Stimulated activated CD4-positive, alpha-beta T cell treated with anti-CD3 and anti-CD28 coated beads, Interleukin-4, amount 100 ng/mL, for 4 hours (primary cell): ENCODE results near the gene KCNN1.

Experiments used
- DNase-seq, 2 experiments: peaks; one replicate each; pipeline ENCODE4 v3.0.0-alpha.2; 2020

Gene KCNN1

GRCh38 chr19:17947815-17948513 lies 18.9 kb upstream of the KCNN1 start:
- DNase-seq = peak; percentile 95

GRCh38 chr19:17948514-17948900 lies 18.4 kb upstream of the KCNN1 start:
- no peak for DNase-seq

DNA sequence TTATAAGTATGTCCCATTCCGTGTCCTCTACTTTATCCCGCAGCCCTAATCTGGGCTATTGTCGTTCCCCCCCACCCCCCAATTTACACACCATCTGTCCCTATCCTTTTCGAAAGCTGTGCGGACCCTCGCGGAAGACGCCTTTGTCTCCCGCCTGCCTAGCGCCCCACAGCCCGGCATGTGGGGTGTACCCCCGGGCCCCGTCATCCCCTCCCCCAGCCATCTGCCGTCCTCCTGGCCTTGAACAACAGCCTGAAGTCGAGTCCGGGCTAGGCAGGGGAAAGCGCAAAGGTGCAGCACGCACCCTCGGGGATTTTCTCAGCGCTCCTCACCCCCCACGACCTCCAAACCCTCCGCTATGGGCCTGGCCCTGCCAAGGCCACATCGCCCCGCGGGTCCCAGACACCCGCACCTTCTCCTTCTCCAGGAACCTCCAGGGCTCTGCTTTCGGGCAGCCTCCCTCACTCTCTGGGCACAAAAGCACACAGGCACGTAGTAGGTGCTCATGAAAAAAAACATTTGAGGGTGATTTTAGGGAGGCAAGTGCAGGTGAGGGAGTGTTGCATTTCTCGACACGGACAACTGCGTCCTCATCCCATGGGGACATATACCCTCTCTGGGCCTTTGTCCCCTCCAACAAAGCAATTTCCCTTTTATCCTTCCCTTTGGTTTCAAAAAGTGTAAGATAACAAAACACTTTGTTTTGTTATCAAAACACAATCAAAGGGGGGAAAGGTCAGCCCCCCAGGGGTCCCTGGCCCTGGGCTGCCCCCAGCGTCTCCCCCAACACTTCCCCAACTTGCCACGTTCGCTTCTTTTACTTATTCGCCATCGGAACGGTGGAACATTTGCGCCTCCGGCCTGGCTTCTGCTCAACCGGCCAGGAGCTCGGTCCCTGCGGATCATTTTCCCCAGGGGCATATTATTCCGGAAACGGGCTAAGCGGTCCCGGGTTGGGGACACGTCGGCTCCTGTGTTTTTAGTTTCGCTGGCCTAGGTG lies 17.7 kb upstream of the KCNN1 start:
- no peak for DNase-seq

DNA sequence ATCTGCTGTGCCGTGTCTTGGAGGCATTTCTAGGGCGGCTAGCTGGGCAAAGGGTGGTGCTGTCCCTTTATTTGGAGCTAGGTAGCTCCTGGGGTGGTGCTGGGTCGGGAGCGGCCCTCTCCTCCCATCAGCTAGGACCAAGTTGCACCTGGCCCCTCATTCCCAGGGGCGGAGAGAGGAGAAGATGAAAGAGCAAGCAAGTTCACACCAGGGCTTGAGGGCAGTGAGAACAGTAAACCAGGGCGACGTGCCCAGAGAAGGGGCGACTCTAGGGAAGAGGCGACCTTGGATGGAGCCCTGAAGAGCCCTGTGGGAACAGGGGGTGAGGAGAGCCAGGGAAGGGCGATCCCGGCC lies 17.0 kb upstream of the KCNN1 start:
- DNase-seq = no peak

DNA sequence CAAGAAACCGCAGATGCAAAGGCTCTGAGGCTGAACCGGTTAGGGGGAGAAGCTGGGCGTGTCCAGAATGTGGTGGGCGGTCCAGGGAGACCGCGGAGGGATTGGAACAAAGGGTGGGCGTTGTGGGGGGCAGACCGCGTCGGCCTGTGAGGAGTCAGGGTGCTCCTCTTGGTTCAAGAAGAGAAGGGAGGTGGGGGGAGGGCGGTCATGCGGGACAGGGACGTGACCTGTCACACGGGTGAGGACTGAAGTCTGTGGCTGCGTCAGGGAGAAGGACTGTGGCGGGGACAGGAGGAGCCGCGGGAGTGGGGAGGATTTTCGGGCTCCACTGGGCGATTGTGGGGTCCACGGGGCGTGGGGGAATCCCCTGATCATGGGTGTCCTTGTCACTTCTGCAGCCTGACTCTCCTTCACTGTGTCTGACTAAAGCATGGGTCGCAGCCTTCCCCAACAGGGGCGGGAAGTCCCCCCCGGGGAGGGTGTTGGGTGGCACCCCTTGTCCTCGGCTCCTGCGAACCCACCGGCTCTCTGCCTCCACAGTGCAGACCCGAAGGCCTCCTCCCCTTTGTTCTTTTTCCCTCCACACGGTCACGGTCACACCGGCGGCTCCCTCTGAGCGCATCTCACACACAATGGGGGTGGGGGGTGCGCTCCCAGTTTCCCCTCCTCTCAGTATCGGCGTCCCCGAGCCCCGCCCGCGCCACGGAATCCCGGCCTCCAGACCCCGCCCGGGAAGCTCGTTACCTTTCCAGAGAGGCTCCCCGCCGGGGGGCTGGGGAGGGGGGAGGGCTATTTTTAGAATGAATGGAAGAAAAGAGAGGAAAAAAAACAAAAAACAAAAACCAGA lies 16.4 kb upstream of the KCNN1 start:
- DNase-seq = peak in 1 of 2 experiments; percentile 28

- DNase-seq = no peak
These were observed 15.5 kb upstream of the KCNN1 start for GRCh38 chr19:17951157-17951989.

GRCh38 chr19:17951990-17952976 lies 14.6 kb upstream of the KCNN1 start:
- DNase-seq = no peak

GRCh38 chr19:17953316-17953801 lies 13.5 kb upstream of the KCNN1 start:
- no peak for DNase-seq

DNA sequence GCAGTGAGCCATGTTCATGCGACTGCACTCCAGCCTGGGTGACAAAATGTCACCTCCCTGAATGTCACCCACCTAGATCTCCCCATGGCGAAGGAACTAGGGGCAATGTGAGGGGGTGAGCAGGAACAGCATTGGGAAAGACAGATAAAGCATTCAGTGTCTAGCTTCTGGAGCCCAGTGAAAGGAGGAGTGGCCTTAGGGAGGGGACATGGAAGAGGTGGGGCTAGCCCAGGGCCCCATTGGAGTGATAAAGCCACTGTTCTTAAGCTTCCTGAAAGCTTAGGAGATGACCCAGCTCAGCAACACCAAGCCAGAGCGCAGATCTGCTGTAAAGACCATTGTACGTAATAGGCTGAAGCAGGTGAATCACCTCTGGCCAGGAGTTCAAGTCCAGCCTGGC lies 13.0 kb upstream of the KCNN1 start:
- DNase-seq = no peak

- no peak for DNase-seq
These were observed 12.5 kb upstream of the KCNN1 start for GRCh38 chr19:17954401-17954800.

DNA sequence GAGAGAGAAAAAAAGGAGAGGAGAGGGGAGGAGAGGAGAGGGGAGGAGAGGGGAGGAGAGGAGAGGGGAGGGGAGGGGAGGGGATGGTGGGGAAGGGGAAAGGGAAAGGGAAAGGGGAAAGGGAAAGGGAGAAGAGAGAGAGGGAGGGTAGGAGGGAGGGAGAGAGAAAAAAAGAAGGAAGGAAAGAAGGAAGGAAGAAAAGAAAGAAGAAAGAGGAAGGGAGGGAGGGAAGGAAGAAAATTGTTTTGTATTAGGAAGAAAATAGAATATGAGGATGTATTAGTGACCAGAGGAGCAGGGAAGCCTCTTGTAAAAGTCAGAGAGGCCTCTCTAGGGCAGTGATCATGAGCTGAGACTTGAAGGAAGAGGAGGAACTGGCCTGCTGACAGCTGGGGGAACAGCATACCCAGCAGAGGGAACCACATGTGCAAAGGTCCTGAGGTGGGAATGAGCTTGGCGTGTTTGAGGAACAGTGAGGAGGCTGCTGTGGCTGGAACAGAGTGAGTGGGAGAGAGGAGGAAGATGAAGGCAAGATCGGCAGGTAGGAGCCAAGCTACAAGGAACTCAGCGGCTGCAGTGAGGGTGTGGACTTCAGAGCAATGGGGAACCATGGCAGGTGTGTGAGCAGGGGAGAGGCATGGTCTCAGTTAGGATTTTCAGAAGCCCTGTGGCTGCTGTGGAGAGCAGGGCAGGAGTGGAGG lies 9.6 kb upstream of the KCNN1 start:
- no peak for DNase-seq

- DNase-seq = no peak
These were observed 9.0 kb upstream of the KCNN1 start for GRCh38 chr19:17957885-17958284.

DNA sequence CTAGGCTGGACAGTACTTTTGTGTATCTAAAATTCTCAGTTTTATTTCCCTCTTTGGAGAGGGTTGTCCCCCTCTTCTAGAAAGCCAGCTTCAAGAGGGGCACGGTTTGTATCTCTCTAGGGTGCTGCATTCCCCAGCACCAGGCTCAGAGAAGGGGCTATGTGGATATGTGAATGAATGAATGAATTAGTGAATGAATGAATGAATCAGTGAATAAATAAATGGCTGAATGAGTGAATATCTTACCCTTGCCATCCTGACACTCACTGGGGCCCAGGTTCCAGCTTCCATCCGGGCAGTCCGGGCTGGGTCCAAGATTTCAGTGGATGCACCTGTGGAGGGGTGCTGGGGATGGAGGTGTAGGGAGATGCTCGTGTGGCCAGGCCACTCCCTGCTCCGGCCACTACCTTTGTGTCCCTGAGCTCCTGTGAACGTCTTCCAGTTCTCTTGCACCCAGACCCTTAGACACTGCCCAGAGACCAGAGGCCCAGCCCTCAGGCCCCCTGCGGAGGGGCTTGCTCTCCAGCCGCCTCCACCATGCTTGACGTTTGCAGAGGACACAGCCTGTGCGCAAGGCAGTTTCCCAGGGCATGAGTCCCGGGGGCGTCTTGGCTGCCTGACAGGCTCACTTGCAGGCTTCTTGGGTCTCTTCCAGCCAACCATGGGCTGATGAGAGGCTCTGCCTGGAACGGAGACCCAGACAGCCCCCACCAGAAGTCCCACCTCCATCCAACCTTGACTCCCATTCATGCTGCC lies 2.8 kb upstream of the KCNN1 start:
- DNase-seq = no peak

GRCh38 chr19:17965370-17966128 lies 1.4 kb upstream of the KCNN1 start:
- no peak for DNase-seq

- no peak for DNase-seq
These were observed 801 bp upstream of the KCNN1 start for GRCh38 chr19:17966129-17966483.

GRCh38 chr19:17967257-17968051 lies 547 bp downstream of the KCNN1 start:
- no peak for DNase-seq

DNA sequence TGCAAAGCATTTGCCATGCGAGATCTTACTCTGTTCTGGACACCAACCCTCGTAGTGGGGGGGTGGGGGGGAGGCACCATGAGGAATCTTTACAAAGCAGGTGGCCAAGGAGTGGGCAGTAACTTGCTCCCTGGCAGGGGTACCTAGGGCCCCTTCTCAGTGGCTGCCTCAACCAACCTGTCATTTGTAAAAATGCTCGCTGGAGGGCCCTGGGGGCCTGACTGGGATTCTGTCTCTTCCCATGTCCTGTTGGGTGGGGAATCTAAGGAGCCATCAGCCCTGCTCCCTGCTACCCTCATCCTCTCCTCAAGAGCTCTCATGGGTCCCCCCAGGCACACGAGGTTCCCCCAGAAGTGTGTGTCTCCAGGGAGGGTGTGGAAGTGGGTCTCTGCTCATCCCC lies 1.5 kb downstream of the KCNN1 start:
- DNase-seq = no peak
